Adrenal gland (tissue), 5 donors: ENCODE measurements around the gene ADAMTS9.

Experiments used
- CTCF ChIP-seq, 6 experiments: fragments of 450-650 bp in 4 of 6; fragments of 200-600 bp in 2 of 6; sonication (generic) in 1 of 6; IDR thresholded peaks; 1 replicate in 5 of 6; 2 replicates in 1 of 6; pipeline versions ENCODE4 v1.5.1 to v1.8.0; 2016 to 2021; ENCODE audit warnings: antibody characterized with exemption in 6 of 6, mild to moderate bottlenecking in 2 of 6, moderate library complexity in 1 of 6
- POLR2A ChIP-seq, 2 donors: fragments of 450-650 bp; IDR thresholded peaks; one replicate each; pipeline ENCODE4 v1.6.1; 2017; ENCODE audit warnings: antibody characterized with exemption in 2 of 2, mild to moderate bottlenecking in 2 of 2, moderate library complexity in 1 of 2
- donor health status: DM: no; HTN: no; CAD: no.

- TF ChIP-seq CTCF (IDR thresholded peaks at IDR 0.05) (no peak), POLR2A (IDR thresholded peaks at IDR 0.05) (no peak)
Observed at GRCh38 chr3:64561868-64562267, 125.9 kb downstream of the ADAMTS9 start.
